ENCODE results near the gene EPYC.
"Not testable (repeated sequence)": the region's sequence is repeated elsewhere in the genome, so short reads cannot be mapped to it uniquely, and the experiment has no call there.

GRCh38 chr12:90985331-90985730 lies 19.4 kb downstream of the EPYC start:
- not testable (repeated sequence) for TF ChIP-seq SUZ12 (IDR thresholded peaks at IDR 0.05); LEF1 (IDR thresholded peaks at IDR 0.05; ENCODE audit: borderline replicate concordance); FOXK2 (IDR thresholded peaks at IDR 0.05); SP1 (IDR thresholded peaks at IDR 0.05); ELF4 (IDR thresholded peaks at IDR 0.05); ARNT (IDR thresholded peaks at IDR 0.05); NFRKB (IDR thresholded peaks at IDR 0.05); BHLHE40 (IDR thresholded peaks at IDR 0.05; ENCODE audit: borderline replicate concordance); FOXM1 (IDR thresholded peaks at IDR 0.05; ENCODE audit: borderline replicate concordance)

Measured in HEK293T (cell line).